Liver (tissue), 9 donors: ENCODE data around the gene LINC01488. TPM values are rescaled to one million over a fixed set of nuclear protein-coding genes. Genes with fewer than 3 reads are reported as not detected.

Experiments
- DNase-seq: peaks from one replicate; pipeline ENCODE4 v3.0.0-alpha.2; 2017; ENCODE audit warnings: low spot score
- H3K27ac ChIP-seq, 2 donors: one replicate each; pipeline ENCODE4 v1.7.0; 2013; ENCODE audit warnings: inconsistent platforms in 2 of 2, low read length in 2 of 2, control low read depth in 1 of 2, low read depth in 1 of 2, mild to moderate bottlenecking in 1 of 2
- H3K27me3 ChIP-seq, 4 donors: one replicate each; pipeline versions ENCODE4 v1.6.1 to v1.7.0; 2013; ENCODE audit warnings: low read length in 3 of 4, inconsistent platforms in 1 of 4, mild to moderate bottlenecking in 1 of 4, moderate library complexity in 1 of 4; ENCODE audit not compliant: control insufficient read depth in 4 of 4, insufficient read depth in 4 of 4
- H3K36me3 ChIP-seq, 4 donors: one replicate each; pipeline versions ENCODE4 v1.6.1 to v1.7.0; 2013; ENCODE audit warnings: low read length in 3 of 4, mild to moderate bottlenecking in 3 of 4, low read depth in 1 of 4, moderate library complexity in 1 of 4; ENCODE audit not compliant: control insufficient read depth in 4 of 4, insufficient read depth in 3 of 4
- H3K4me1 ChIP-seq, 4 donors: one replicate each; pipeline versions ENCODE4 v1.6.1 to v1.7.0; 2013; ENCODE audit warnings: low read length in 3 of 4, mild to moderate bottlenecking in 3 of 4, moderate library complexity in 1 of 4; ENCODE audit not compliant: control insufficient read depth in 4 of 4, insufficient read depth in 4 of 4
- H3K4me3 ChIP-seq, 3 donors: one replicate each; pipeline versions ENCODE4 v1.6.1 to v1.7.0; 2013; ENCODE audit warnings: low read length in 3 of 3, control low read depth in 1 of 3, low read depth in 1 of 3, mild to moderate bottlenecking in 1 of 3
- H3K9ac ChIP-seq, 2 donors: one replicate each; pipeline ENCODE4 v1.7.0; 2013; ENCODE audit warnings: low read length in 2 of 2, mild to moderate bottlenecking in 2 of 2, moderate library complexity in 2 of 2, control low read depth in 1 of 2, low read depth in 1 of 2
- H3K9me3 ChIP-seq, 4 donors: one replicate each; pipeline versions ENCODE4 v1.6.1 to v1.7.0; 2013; ENCODE audit warnings: low read length in 3 of 4; ENCODE audit not compliant: control insufficient read depth in 4 of 4
- ATF3 ChIP-seq: IDR thresholded peaks from 2 replicates; pipeline ENCODE4 v1.6.1; 2016; ENCODE audit warnings: antibody characterized with exemption
- CTCF ChIP-seq: fragments of 150-350 bp; IDR thresholded peaks from 2 replicates; pipeline ENCODE4 v1.5.1; 2017; ENCODE audit warnings: improper control_type of control experiment, low read depth, low read length; ENCODE audit not compliant: missing input control
- FOXA1 ChIP-seq: IDR thresholded peaks from 2 replicates; pipeline ENCODE4 v1.6.1; 2016; ENCODE audit warnings: antibody characterized with exemption
- FOXA2 ChIP-seq: IDR thresholded peaks from 2 replicates; pipeline ENCODE4 v1.6.1; 2016; ENCODE audit warnings: antibody characterized with exemption
- HNF4A ChIP-seq, 2 donors: conservative IDR thresholded peaks; 2 replicates each; pipeline ENCODE4 v1.6.1; 2016; ENCODE audit warnings: antibody characterized with exemption in 2 of 2, mild to moderate bottlenecking in 2 of 2
- HNF4G ChIP-seq: IDR thresholded peaks from 2 replicates; pipeline ENCODE4 v1.6.1; 2016; ENCODE audit warnings: antibody characterized with exemption
- JUND ChIP-seq, 2 donors: IDR thresholded peaks; 2 replicates each; pipeline ENCODE4 v1.6.1; 2016; ENCODE audit warnings: antibody characterized with exemption in 2 of 2
- MAX ChIP-seq: IDR thresholded peaks from 2 replicates; pipeline ENCODE4 v1.6.1; 2016; ENCODE audit warnings: antibody characterized with exemption
- RAD21 ChIP-seq, 2 donors: IDR thresholded peaks; 2 replicates each; pipeline ENCODE4 v1.6.1; 2016; ENCODE audit warnings: antibody characterized with exemption in 2 of 2, mild to moderate bottlenecking in 2 of 2
- REST ChIP-seq: IDR thresholded peaks from 2 replicates; pipeline ENCODE4 v1.6.1; 2016; ENCODE audit warnings: antibody characterized with exemption, mild to moderate bottlenecking
- RXRA ChIP-seq, 2 donors: IDR thresholded peaks; 2 replicates each; pipeline ENCODE4 v1.6.1; 2017 to 2018; ENCODE audit warnings: antibody characterized with exemption in 2 of 2, mild to moderate bottlenecking in 1 of 2
- SP1 ChIP-seq: IDR thresholded peaks from 2 replicates; pipeline ENCODE4 v1.6.1; 2018; ENCODE audit warnings: antibody characterized with exemption, mild to moderate bottlenecking
- ZBTB33 ChIP-seq: IDR thresholded peaks from 2 replicates; pipeline ENCODE4 v1.6.1; 2016; ENCODE audit warnings: antibody characterized with exemption
- WGBS: extraction: QIAGEN DNeasy Blood & Tissue Kit; methylation state at CpG from one replicate; pipeline ENCODE4 v1.1.7; 2013; 5-methylcytosine and 5-hydroxymethylcytosine counted together
- polyA plus RNA-seq, 2 donors: library from polyadenylated mRNA; stranded (reverse) in 1 of 2; unstranded in 1 of 2; fragments of 200-250 nt in 1 of 2; fragments of >200 nt in 1 of 2; fragmentation: Nextera tagmentation in 1 of 2; extraction: Ambion mirVana in 1 of 2; gene quantifications; one replicate each; pipeline versions ENCODE4 v1.2.1 to v1.2.3, GENCODE V29; 2013 to 2015
- total RNA-seq, 2 donors: library from RNA; depleted of rRNA; stranded (reverse); fragments of >200 nt; gene quantifications; one replicate each; pipeline ENCODE4 v1.2.3, GENCODE V29; 2014
- donor health status: healthy.
- donor health status: healthy.
- donor health status: healthy.
- donor health status: healthy.
- donor health status: healthy.

LINC01488 gene
- total and polyA plus RNA-seq, 4 donors: 0.05 to 2.3 (median 0.60) TPM

- 90% methylated on average over 2 of the region's 2 CpGs for WGBS
- no peaks in the 10 kb centered on the region for H3K27me3 ChIP-seq
- DNase-seq: no peak
Measured at GRCh38 chr11:69482322-69482721, 859 bp downstream of the LINC01488 start.

GRCh38 chr11:69483170-69483569 is 1.7 kb downstream of the LINC01488 start:
- Histone ChIP-seq H3K36me3 (no peaks in the 10 kb centered on the region), H3K27ac (no peak overlapping the region), H3K9me3 (no peaks in the 10 kb centered on the region), H3K9ac (no peak overlapping the region), H3K4me3 (no peak overlapping the region), H3K4me1 (peaks cover 10 to 41% (median 23%) of the 10 kb centered on the region in 4 donors), H3K27me3 (no peaks in the 10 kb centered on the region)
- no peak for DNase-seq
- 96% methylated on average over 3 of the region's 3 CpGs for WGBS
- no peak for TF ChIP-seq MAX
- no peak for TF ChIP-seq RAD21 (IDR thresholded peaks at IDR 0.05)
- TF ChIP-seq FOXA1: no peak

More at GRCh38 chr11:69482322-69482721, 859 bp downstream of the LINC01488 start:
- Histone ChIP-seq H3K36me3 (no peaks in the 10 kb centered on the region), H3K4me3 (no peak overlapping the region), H3K9me3 (no peaks in the 10 kb centered on the region), H3K27ac (no peak overlapping the region), H3K9ac (no peak overlapping the region), H3K4me1 (peaks cover 10 to 41% (median 23%) of the 10 kb centered on the region in 4 donors)
- TF ChIP-seq FOXA1 (no peak), CTCF (no peak), FOXA2 (no peak), RAD21 (IDR thresholded peaks at IDR 0.05) (no peak), SP1 (no peak), HNF4G (no peak), ZBTB33 (no peak), RXRA (IDR thresholded peaks at IDR 0.05) (no peak), HNF4A (conservative IDR thresholded peaks at IDR 0.05) (no peak), ATF3 (no peak)

GRCh38 chr11:69483691-69484426 is 2.4 kb downstream of the LINC01488 start:
- H3K36me3 ChIP-seq: no peaks in the 10 kb centered on the region
- peaks cover 10 to 41% (median 23%) of the 10 kb centered on the region in 4 donors for H3K4me1 ChIP-seq
- H3K27me3 ChIP-seq: no peaks in the 10 kb centered on the region
- no peak for DNase-seq
- WGBS: 88% methylated on average over 25 of the region's 25 CpGs
- no peak overlapping the region for H3K4me3 ChIP-seq
- H3K9me3 ChIP-seq: no peaks in the 10 kb centered on the region
- H3K9ac ChIP-seq: no peak overlapping the region
- no peak for TF ChIP-seq ATF3
- TF ChIP-seq RAD21 (IDR thresholded peaks at IDR 0.05): no peak
- TF ChIP-seq JUND (IDR thresholded peaks at IDR 0.05): no peak
- TF ChIP-seq REST: no peak
- no peak for TF ChIP-seq ZBTB33
- TF ChIP-seq FOXA2: no peak
- no peak overlapping the region for H3K27ac ChIP-seq
